ENCODE measurements around the gene UBR1. TPM values are rescaled to one million over a fixed set of nuclear protein-coding genes. Genes with fewer than 3 reads are reported as not detected.

Gene UBR1
- total RNA-seq, 2 experiments from 2014 or later, result 42.6 to 45.9 TPM

GRCh38 chr15:42915654-42916315, 190.1 kb downstream of the UBR1 start:
- H3K27ac ChIP-seq (ENCODE audit: low read depth in 1 of 2, low read length in 2 of 2), result no peak overlapping the region
- H3K27me3 Mint-ChIP-seq, result no peaks in the 10 kb centered on the region
- H3K27ac Mint-ChIP-seq, result no peak overlapping the region
- H3K36me3 ChIP-seq (ENCODE audit: insufficient read depth, low read length), result no peaks in the 10 kb centered on the region
- ChIA-PET CTCF (no interaction called here), POLR2A (no interaction called here)
- DNase-seq (no peak), ATAC-seq (ENCODE audit: poor library complexity) (no peak)
- H3K4me3 Mint-ChIP-seq, result no peak overlapping the region
- H3K9me3 Mint-ChIP-seq, result no peaks in the 10 kb centered on the region
- peaks cover 8% of the 10 kb centered on the region for H3K4me1 ChIP-seq (ENCODE audit: insufficient read depth, low read length)
- peaks cover 10% of the 10 kb centered on the region for H3K36me3 Mint-ChIP-seq (ENCODE audit: low read depth)
- H3K4me3 ChIP-seq (ENCODE audit: low read length), result no peak overlapping the region
- TF ChIP-seq CTCF (IDR thresholded peaks at IDR 0.05), result no peak
- H3K27me3 ChIP-seq (ENCODE audit: control insufficient read depth in 1 of 2, insufficient read depth in 2 of 2, low read length in 2 of 2), result no peaks in the 10 kb centered on the region
- peaks cover 50% of the 10 kb centered on the region for H3K4me1 Mint-ChIP-seq (ENCODE audit: low read depth)
- intact Hi-C loops (cut with DNase I, micrococcal nuclease), result loop anchor here in 1 of 2 experiments (5.0 kb wide), 2 partner anchors 343 to 418 kb away; partner anchors contain the start of gene SNAP23
- no peaks in the 10 kb centered on the region for H3K9me3 ChIP-seq (ENCODE audit: control insufficient read depth in 1 of 2, insufficient read depth in 1 of 2, low read length in 2 of 2)

- H3K36me3 Mint-ChIP-seq (ENCODE audit: low read depth), result peaks cover 5% of the 10 kb centered on the region
- H3K27me3 Mint-ChIP-seq, result no peaks in the 10 kb centered on the region
- no peak for TF ChIP-seq CTCF (IDR thresholded peaks at IDR 0.05)
- ChIA-PET POLR2A (interaction anchor here (0.7 kb wide), 1 partner anchor 207 kb away, joined by 3 read pairs; no protein-coding TSS in a partner anchor), CTCF (no interaction called here)
- H3K4me3 ChIP-seq (ENCODE audit: low read length), result no peak overlapping the region
- intact Hi-C loops (cut with DNase I, micrococcal nuclease), result loop anchor here in 1 of 2 experiments (5.0 kb wide), 2 partner anchors 343 to 418 kb away; partner anchors contain the start of gene SNAP23
- no peaks in the 10 kb centered on the region for H3K36me3 ChIP-seq (ENCODE audit: insufficient read depth, low read length)
- peaks cover 51% of the 10 kb centered on the region for H3K4me1 Mint-ChIP-seq (ENCODE audit: low read depth)
- H3K27ac ChIP-seq (ENCODE audit: low read depth in 1 of 2, low read length in 2 of 2), result no peak overlapping the region
- H3K27ac Mint-ChIP-seq, result no peak overlapping the region
- peaks cover 6% of the 10 kb centered on the region for H3K4me1 ChIP-seq (ENCODE audit: insufficient read depth, low read length)
- no peak for DNase-seq
- no peaks in the 10 kb centered on the region for H3K9me3 Mint-ChIP-seq
- H3K9me3 ChIP-seq (ENCODE audit: control insufficient read depth in 1 of 2, insufficient read depth in 1 of 2, low read length in 2 of 2), result no peaks in the 10 kb centered on the region
- no peaks in the 10 kb centered on the region for H3K27me3 ChIP-seq (ENCODE audit: control insufficient read depth in 1 of 2, insufficient read depth in 2 of 2, low read length in 2 of 2)
- ATAC-seq (ENCODE audit: poor library complexity), result no peak
- no peak overlapping the region for H3K4me3 Mint-ChIP-seq
These were observed 190.9 kb downstream of the UBR1 start for GRCh38 chr15:42914728-42915497.

GRCh38 chr15:42911058-42911592, 194.7 kb downstream of the UBR1 start:
- Histone ChIP-seq H3K4me3 (ENCODE audit: low read length) (no peak overlapping the region), H3K4me1 (ENCODE audit: insufficient read depth, low read length) (no peaks in the 10 kb centered on the region), H3K9me3 (ENCODE audit: control insufficient read depth in 1 of 2, insufficient read depth in 1 of 2, low read length in 2 of 2) (no peaks in the 10 kb centered on the region), H3K27me3 (ENCODE audit: control insufficient read depth in 1 of 2, insufficient read depth in 2 of 2, low read length in 2 of 2) (no peaks in the 10 kb centered on the region), H3K36me3 (ENCODE audit: insufficient read depth, low read length) (no peaks in the 10 kb centered on the region), H3K27ac (ENCODE audit: low read depth in 1 of 2, low read length in 2 of 2) (no peak overlapping the region)
- no peak overlapping the region for H3K4me3 Mint-ChIP-seq
- ChIA-PET POLR2A (no interaction called here), CTCF (interaction anchor here (0.9 to 1.2 kb wide), 2 partner anchors 15 kb away, joined by 4 read pairs; no protein-coding TSS in a partner anchor)
- H3K27ac Mint-ChIP-seq, result no peak overlapping the region
- DNase-seq (no peak), ATAC-seq (ENCODE audit: poor library complexity) (no peak)
- H3K9me3 Mint-ChIP-seq, result no peaks in the 10 kb centered on the region
- no peak for TF ChIP-seq CTCF (IDR thresholded peaks at IDR 0.05)
- peaks cover 4% of the 10 kb centered on the region for H3K36me3 Mint-ChIP-seq (ENCODE audit: low read depth)
- intact Hi-C loops (cut with DNase I, micrococcal nuclease), result no loop called here
- no peaks in the 10 kb centered on the region for H3K27me3 Mint-ChIP-seq
- H3K4me1 Mint-ChIP-seq (ENCODE audit: low read depth), result peaks cover 49% of the 10 kb centered on the region
